Stimulated activated naive CD8-positive, alpha-beta T cell treated with anti-CD3 and anti-CD28 coated beads, Interleukin-15, amount 100 ng/mL, for 72 hours (primary cell): ENCODE results near the gene FEM1A.
"Not testable (repeated sequence)": the region's sequence is repeated elsewhere in the genome, so short reads cannot be mapped to it uniquely, and the experiment has no call there.

ENCODE experiments used
- ATAC-seq: fragments of 150-1000 bp; cut with Tn5 transposase; 2 replicates; pipeline ENCODE4 v1.10.0; 2021; ENCODE audit warnings: mild to moderate bottlenecking, moderate library complexity
- DNase-seq, 2 donors: peaks; one replicate each; pipeline ENCODE4 v3.0.0; 2021 to 2022
- H3K27ac Mint-ChIP-seq, 2 donors: one replicate each; pipeline ENCODE4 v1.8.0; 2022; ENCODE audit warnings: mild to moderate bottlenecking in 2 of 2, mixed read lengths in 2 of 2, moderate library complexity in 2 of 2
- H3K27me3 Mint-ChIP-seq: one replicate; pipeline ENCODE4 v1.8.0; 2022; ENCODE audit warnings: mixed read lengths
- H3K4me1 Mint-ChIP-seq: one replicate; pipeline ENCODE4 v1.8.0; 2022; ENCODE audit warnings: mild to moderate bottlenecking, mixed read lengths
- H3K4me3 Mint-ChIP-seq, 2 donors: one replicate each; pipeline ENCODE4 v1.8.0; 2022; ENCODE audit warnings: mild to moderate bottlenecking in 2 of 2, mixed read lengths in 2 of 2, moderate library complexity in 1 of 2
- H3K9me3 Mint-ChIP-seq, 2 donors: one replicate each; pipeline ENCODE4 v1.8.0; 2022; ENCODE audit warnings: mixed read lengths in 2 of 2

Gene FEM1A

GRCh38 chr19:4763021-4763420 lies 28.5 kb upstream of the FEM1A start:
- Mint-ChIP-seq H3K4me3 (no peak overlapping the region), H3K9me3 (no peaks in the 10 kb centered on the region)
- DNase-seq, result no peak

GRCh38 chr19:4764393-4764660 lies 27.2 kb upstream of the FEM1A start:
- DNase-seq (no peak), ATAC-seq (no peak)
- H3K27ac Mint-ChIP-seq, result no peak overlapping the region
- peaks cover 0 to 2% of the 10 kb centered on the region in 2 donors for H3K9me3 Mint-ChIP-seq
- H3K4me1 Mint-ChIP-seq, result peaks cover 12% of the 10 kb centered on the region
- no peak overlapping the region for H3K4me3 Mint-ChIP-seq
- peaks cover 52% of the 10 kb centered on the region for H3K27me3 Mint-ChIP-seq

More at GRCh38 chr19:4763021-4763420, 28.5 kb upstream of the FEM1A start:
- Mint-ChIP-seq H3K27ac (no peak overlapping the region), H3K27me3 (peaks cover 56% of the 10 kb centered on the region), H3K4me1 (peaks cover 14% of the 10 kb centered on the region)
- no peak for ATAC-seq

GRCh38 chr19:4768934-4769777 lies 22.4 kb upstream of the FEM1A start:
- Mint-ChIP-seq H3K4me3 (no peak overlapping the region), H3K9me3 (peaks cover 0 to 7% of the 10 kb centered on the region in 2 donors), H3K27ac (peak overlapping the region in 1 of 2 donors; percentile 24), H3K27me3 (peaks cover 37% of the 10 kb centered on the region), H3K4me1 (no peaks in the 10 kb centered on the region)
- peak; percentile 52 for ATAC-seq
- DNase-seq, result peak; percentile 76 to 79

GRCh38 chr19:4772566-4772965 lies 19.0 kb upstream of the FEM1A start:
- Mint-ChIP-seq H3K9me3 (peaks cover 0 to 7% of the 10 kb centered on the region in 2 donors), H3K4me3 (no peak overlapping the region), H3K27ac (no peak overlapping the region), H3K4me1 (no peaks in the 10 kb centered on the region), H3K27me3 (peaks cover 34% of the 10 kb centered on the region)
- no peak for ATAC-seq
- no peak for DNase-seq

GRCh38 chr19:4773047-4773640 lies 18.4 kb upstream of the FEM1A start:
- no peak for ATAC-seq
- Mint-ChIP-seq H3K4me3 (no peak overlapping the region), H3K9me3 (peaks cover 0 to 7% of the 10 kb centered on the region in 2 donors), H3K4me1 (no peaks in the 10 kb centered on the region), H3K27me3 (peaks cover 34% of the 10 kb centered on the region), H3K27ac (no peak overlapping the region)
- no peak for DNase-seq

GRCh38 chr19:4774136-4774535 lies 17.4 kb upstream of the FEM1A start:
- no peak overlapping the region for H3K27ac Mint-ChIP-seq
- H3K4me3 Mint-ChIP-seq, result no peak overlapping the region
- DNase-seq (no peak), ATAC-seq (no peak)
- peaks cover 0 to 7% of the 10 kb centered on the region in 2 donors for H3K9me3 Mint-ChIP-seq
- no peaks in the 10 kb centered on the region for H3K4me1 Mint-ChIP-seq
- peaks cover 34% of the 10 kb centered on the region for H3K27me3 Mint-ChIP-seq

GRCh38 chr19:4775627-4776152 lies 15.8 kb upstream of the FEM1A start:
- Mint-ChIP-seq H3K27me3 (peaks cover 34% of the 10 kb centered on the region), H3K4me3 (no peak overlapping the region), H3K27ac (no peak overlapping the region), H3K4me1 (no peaks in the 10 kb centered on the region), H3K9me3 (no peaks in the 10 kb centered on the region)
- ATAC-seq (no peak), DNase-seq (no peak)

GRCh38 chr19:4776436-4777211 lies 14.9 kb upstream of the FEM1A start:
- ATAC-seq, result no peak
- no peak overlapping the region for H3K4me3 Mint-ChIP-seq
- H3K27me3 Mint-ChIP-seq, result peaks cover 34% of the 10 kb centered on the region
- no peaks in the 10 kb centered on the region for H3K4me1 Mint-ChIP-seq
- no peak overlapping the region for H3K27ac Mint-ChIP-seq
- DNase-seq, result no peak
- no peaks in the 10 kb centered on the region for H3K9me3 Mint-ChIP-seq

GRCh38 chr19:4778124-4778523 lies 13.4 kb upstream of the FEM1A start:
- peak overlapping the region in 1 of 2 donors; percentile 55 for H3K27ac Mint-ChIP-seq
- not testable (repeated sequence) for H3K9me3 Mint-ChIP-seq, DNase-seq, ATAC-seq, H3K4me3 Mint-ChIP-seq, H3K4me1 Mint-ChIP-seq
- H3K27me3 Mint-ChIP-seq, result peaks cover 25% of the 10 kb centered on the region

- H3K27ac Mint-ChIP-seq, result no peak overlapping the region
Measured at GRCh38 chr19:4780860-4781259, 10.7 kb upstream of the FEM1A start.

GRCh38 chr19:4781801-4782200 lies 9.7 kb upstream of the FEM1A start:
- H3K4me1 Mint-ChIP-seq, result no peaks in the 10 kb centered on the region
- ATAC-seq, result no peak
- peaks cover 16% of the 10 kb centered on the region for H3K27me3 Mint-ChIP-seq
- no peak overlapping the region for H3K27ac Mint-ChIP-seq
- no peaks in the 10 kb centered on the region for H3K9me3 Mint-ChIP-seq
- H3K4me3 Mint-ChIP-seq, result no peak overlapping the region
- no peak for DNase-seq

More at GRCh38 chr19:4780860-4781259, 10.7 kb upstream of the FEM1A start:
- Mint-ChIP-seq H3K4me3 (no peak overlapping the region), H3K9me3 (no peaks in the 10 kb centered on the region), H3K4me1 (no peaks in the 10 kb centered on the region), H3K27me3 (peaks cover 17% of the 10 kb centered on the region)
- no peak for ATAC-seq
- no peak for DNase-seq

GRCh38 chr19:4786412-4787016 lies 5.0 kb upstream of the FEM1A start:
- not testable (repeated sequence) for H3K27ac Mint-ChIP-seq, H3K9me3 Mint-ChIP-seq, H3K4me1 Mint-ChIP-seq, DNase-seq, ATAC-seq, H3K4me3 Mint-ChIP-seq
- peaks cover 15% of the 10 kb centered on the region for H3K27me3 Mint-ChIP-seq

GRCh38 chr19:4792019-4792865 lies 708 bp downstream of the FEM1A start:
- not testable (repeated sequence) for H3K27me3 Mint-ChIP-seq
- peaks cover 50% of the 10 kb centered on the region for H3K4me1 Mint-ChIP-seq
- H3K4me3 Mint-ChIP-seq, result peak overlapping the region; percentile 84 to 92

GRCh38 chr19:4792866-4793195 lies 1.3 kb downstream of the FEM1A start:
- H3K27me3 Mint-ChIP-seq, DNase-seq, H3K9me3 Mint-ChIP-seq, ATAC-seq: not testable (repeated sequence)
- H3K4me3 Mint-ChIP-seq, result peak overlapping the region; percentile 84 to 92
- H3K27ac Mint-ChIP-seq, result peak overlapping the region in 1 of 2 donors; percentile 76
- peaks cover 50% of the 10 kb centered on the region for H3K4me1 Mint-ChIP-seq

More at GRCh38 chr19:4792019-4792865, 708 bp downstream of the FEM1A start:
- H3K9me3 Mint-ChIP-seq, DNase-seq, ATAC-seq: not testable (repeated sequence)
- peak overlapping the region; percentile 96 to 97 for H3K27ac Mint-ChIP-seq
